ENCODE measurements around the gene ZDHHC15. TPM values are rescaled to one million over a fixed set of nuclear protein-coding genes. Genes with fewer than 3 reads are reported as not detected.
"Not testable (repeated sequence)": the region's sequence is repeated elsewhere in the genome, so short reads cannot be mapped to it uniquely, and the experiment has no call there.

Gene ZDHHC15
- total RNA-seq, 2 experiments from 2014 or later: not detected

DNA sequence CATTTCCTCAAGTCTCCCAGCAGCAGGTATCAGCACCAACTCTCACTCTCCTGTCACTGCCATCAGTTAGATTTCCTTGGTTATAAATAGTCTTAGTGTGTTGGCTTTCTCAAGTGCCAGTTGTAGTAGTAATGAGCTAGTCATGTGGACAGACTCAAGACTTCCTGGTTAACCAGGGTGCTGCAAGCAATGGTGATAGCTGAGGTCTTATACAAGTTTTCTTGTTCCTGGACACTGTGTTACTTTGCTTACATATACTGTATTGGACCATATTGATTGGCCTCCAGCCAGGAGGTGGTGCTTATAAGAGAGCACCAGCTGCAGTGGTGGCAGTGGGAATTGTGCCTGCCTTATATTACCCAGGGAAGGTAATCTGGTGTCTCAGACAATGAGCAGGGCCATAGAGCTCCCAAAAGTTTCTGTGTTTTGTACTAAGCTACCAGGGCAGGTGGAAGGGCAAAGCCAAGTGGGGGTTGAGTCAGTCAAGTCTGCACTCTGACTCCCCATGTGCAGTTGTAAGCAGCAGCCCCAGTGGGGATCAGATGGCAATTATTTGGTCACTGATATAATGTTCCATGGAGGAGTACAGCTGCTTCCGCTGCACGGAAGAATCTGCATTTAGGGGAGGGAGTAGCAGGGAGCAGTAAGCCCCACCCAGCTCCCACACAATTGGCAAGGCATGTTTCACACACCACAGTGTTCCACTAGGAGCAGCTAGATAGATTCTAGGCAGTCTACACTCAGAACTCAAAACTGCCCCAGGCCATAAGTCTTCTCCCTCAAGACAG, 24.1 kb upstream of the ZDHHC15 start:
- DNase-seq (ENCODE audit: low spot score): no peak
- Histone ChIP-seq H3K79me2 (ENCODE audit: insufficient read depth, low read depth, low read length) (no peaks in the 10 kb centered on the region), H3K4me2 (ENCODE audit: low read length) (no peak overlapping the region), H3K36me3 (ENCODE audit: insufficient read depth, low read length) (no peaks in the 10 kb centered on the region), H3K9me2 (ENCODE audit: insufficient read depth, low read length) (no peaks in the 10 kb centered on the region), H3K27ac (ENCODE audit: low read depth, low read length, poor library complexity, severe bottlenecking) (no peak overlapping the region), H4K20me1 (ENCODE audit: insufficient read depth, low read length) (no peaks in the 10 kb centered on the region), H3K4me1 (ENCODE audit: insufficient read depth, low read length, poor library complexity, severe bottlenecking) (no peaks in the 10 kb centered on the region), H3K4me3 (ENCODE audit: low read depth, low read length, poor library complexity, severe bottlenecking) (no peak overlapping the region), H3K9me3 (ENCODE audit: low read length) (no peaks in the 10 kb centered on the region), H2AFZ (ENCODE audit: low read length) (no peak overlapping the region)
- no TSS peak for BruUV-seq (replicated peaks)
- intact Hi-C loops (cut with micrococcal nuclease; ENCODE audit: unreplicated experiment): no loop called here
- TF ChIP-seq, protein P1, sequence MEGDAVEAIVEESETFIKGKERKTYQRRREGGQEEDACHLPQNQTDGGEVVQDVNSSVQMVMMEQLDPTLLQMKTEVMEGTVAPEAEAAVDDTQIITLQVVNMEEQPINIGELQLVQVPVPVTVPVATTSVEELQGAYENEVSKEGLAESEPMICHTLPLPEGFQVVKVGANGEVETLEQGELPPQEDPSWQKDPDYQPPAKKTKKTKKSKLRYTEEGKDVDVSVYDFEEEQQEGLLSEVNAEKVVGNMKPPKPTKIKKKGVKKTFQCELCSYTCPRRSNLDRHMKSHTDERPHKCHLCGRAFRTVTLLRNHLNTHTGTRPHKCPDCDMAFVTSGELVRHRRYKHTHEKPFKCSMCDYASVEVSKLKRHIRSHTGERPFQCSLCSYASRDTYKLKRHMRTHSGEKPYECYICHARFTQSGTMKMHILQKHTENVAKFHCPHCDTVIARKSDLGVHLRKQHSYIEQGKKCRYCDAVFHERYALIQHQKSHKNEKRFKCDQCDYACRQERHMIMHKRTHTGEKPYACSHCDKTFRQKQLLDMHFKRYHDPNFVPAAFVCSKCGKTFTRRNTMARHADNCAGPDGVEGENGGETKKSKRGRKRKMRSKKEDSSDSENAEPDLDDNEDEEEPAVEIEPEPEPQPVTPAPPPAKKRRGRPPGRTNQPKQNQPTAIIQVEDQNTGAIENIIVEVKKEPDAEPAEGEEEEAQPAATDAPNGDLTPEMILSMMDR (conservative IDR thresholded peaks at IDR 0.05; ENCODE audit: low read length): no peak
- TF ChIP-seq EZH2phosphoT487 (IDR thresholded peaks at IDR 0.05; ENCODE audit: borderline replicate concordance, low read depth, low read length): no peak
- CTCF ChIA-PET (ENCODE audit: unreplicated experiment): no interaction called here
- POLR2A ChIA-PET: interaction anchor here (1.0 kb wide), 1 partner anchor 494 kb away, joined by 3 read pairs; no protein-coding TSS in a partner anchor

DNA sequence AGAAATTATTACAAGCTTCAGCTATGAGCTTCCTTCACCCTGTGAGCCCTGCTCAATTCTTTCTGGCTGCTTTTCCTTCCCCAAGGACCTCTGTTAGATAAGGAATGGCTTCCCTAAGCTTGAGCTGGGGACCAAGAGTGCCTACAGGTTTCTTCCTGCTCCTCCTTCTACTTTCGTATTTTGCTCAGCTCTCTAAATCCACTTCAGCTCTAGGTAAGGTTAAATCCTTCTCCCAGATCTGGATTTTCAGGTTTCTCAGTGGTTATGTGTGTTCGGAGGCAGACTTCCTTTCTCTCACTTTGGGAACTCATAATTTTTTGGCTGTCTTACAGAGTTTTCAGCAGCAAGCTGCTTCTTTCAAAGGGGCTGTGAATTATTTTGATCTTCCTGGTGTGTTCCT, 21.9 kb upstream of the ZDHHC15 start:
- Histone ChIP-seq H3K4me1 (ENCODE audit: insufficient read depth, low read length, poor library complexity, severe bottlenecking) (no peaks in the 10 kb centered on the region), H3K27ac (ENCODE audit: low read depth, low read length, poor library complexity, severe bottlenecking) (no peak overlapping the region), H3K4me3 (ENCODE audit: low read depth, low read length, poor library complexity, severe bottlenecking) (no peak overlapping the region), H3K9me3 (ENCODE audit: low read length) (no peaks in the 10 kb centered on the region), H2AFZ (ENCODE audit: low read length) (no peak overlapping the region), H4K20me1 (ENCODE audit: insufficient read depth, low read length) (no peaks in the 10 kb centered on the region), H3K9me2 (ENCODE audit: insufficient read depth, low read length) (no peaks in the 10 kb centered on the region), H3K79me2 (ENCODE audit: insufficient read depth, low read depth, low read length) (no peaks in the 10 kb centered on the region), H3K4me2 (ENCODE audit: low read length) (no peak overlapping the region), H3K36me3 (ENCODE audit: insufficient read depth, low read length) (no peaks in the 10 kb centered on the region)
- BruUV-seq (replicated peaks): no TSS peak
- intact Hi-C loops (cut with micrococcal nuclease; ENCODE audit: unreplicated experiment): no loop called here
- ChIA-PET POLR2A (no interaction called here), CTCF (ENCODE audit: unreplicated experiment) (no interaction called here)
- DNase-seq (ENCODE audit: low spot score): no peak
- TF ChIP-seq, protein P1 (conservative IDR thresholded peaks at IDR 0.05; ENCODE audit: low read length): no peak
- TF ChIP-seq EZH2phosphoT487 (IDR thresholded peaks at IDR 0.05; ENCODE audit: borderline replicate concordance, low read depth, low read length): no peak

DNA sequence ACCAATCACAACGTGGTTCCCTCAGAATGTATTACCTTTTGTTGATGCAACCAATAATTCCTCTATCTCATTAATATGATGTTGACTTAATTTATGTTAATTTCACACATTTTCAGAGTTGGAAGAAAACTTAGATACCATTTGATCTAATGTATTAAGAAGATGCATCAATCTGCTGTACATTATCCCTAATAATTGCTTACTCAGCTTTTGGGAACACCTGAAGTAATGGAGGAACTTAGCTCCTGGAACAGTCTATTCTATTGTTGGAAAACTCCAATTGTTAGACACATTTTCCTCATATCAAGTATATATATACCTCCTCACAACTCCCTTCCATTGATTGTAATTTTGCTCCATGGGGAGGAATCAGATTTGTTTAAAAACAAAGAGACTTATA, 38.9 kb downstream of the ZDHHC15 start:
- Histone ChIP-seq H3K9me2 (ENCODE audit: insufficient read depth, low read length) (no peaks in the 10 kb centered on the region), H2AFZ (ENCODE audit: low read length) (no peak overlapping the region), H3K4me2 (ENCODE audit: low read length) (no peak overlapping the region), H3K36me3 (ENCODE audit: insufficient read depth, low read length) (no peaks in the 10 kb centered on the region), H3K79me2 (ENCODE audit: insufficient read depth, low read depth, low read length) (no peaks in the 10 kb centered on the region), H3K4me1 (ENCODE audit: insufficient read depth, low read length, poor library complexity, severe bottlenecking) (no peaks in the 10 kb centered on the region), H3K9me3 (ENCODE audit: low read length) (no peaks in the 10 kb centered on the region), H3K4me3 (ENCODE audit: low read depth, low read length, poor library complexity, severe bottlenecking) (no peak overlapping the region), H4K20me1 (ENCODE audit: insufficient read depth, low read length) (no peaks in the 10 kb centered on the region), H3K27ac (ENCODE audit: low read depth, low read length, poor library complexity, severe bottlenecking) (no peak overlapping the region)
- DNase-seq (ENCODE audit: low spot score): no peak
- no TSS peak for BruUV-seq (replicated peaks)
- TF ChIP-seq, protein P1 (conservative IDR thresholded peaks at IDR 0.05; ENCODE audit: low read length): no peak
- TF ChIP-seq EZH2phosphoT487 (IDR thresholded peaks at IDR 0.05; ENCODE audit: borderline replicate concordance, low read depth, low read length): no peak
- POLR2A ChIA-PET: interaction anchor here (0.6 kb wide), 2 partner anchors 817 to 1465 kb away, joined by 3 to 4 read pairs; no protein-coding TSS in a partner anchor
- CTCF ChIA-PET (ENCODE audit: unreplicated experiment): no interaction called here
- intact Hi-C loops (cut with micrococcal nuclease; ENCODE audit: unreplicated experiment): no loop called here

DNA sequence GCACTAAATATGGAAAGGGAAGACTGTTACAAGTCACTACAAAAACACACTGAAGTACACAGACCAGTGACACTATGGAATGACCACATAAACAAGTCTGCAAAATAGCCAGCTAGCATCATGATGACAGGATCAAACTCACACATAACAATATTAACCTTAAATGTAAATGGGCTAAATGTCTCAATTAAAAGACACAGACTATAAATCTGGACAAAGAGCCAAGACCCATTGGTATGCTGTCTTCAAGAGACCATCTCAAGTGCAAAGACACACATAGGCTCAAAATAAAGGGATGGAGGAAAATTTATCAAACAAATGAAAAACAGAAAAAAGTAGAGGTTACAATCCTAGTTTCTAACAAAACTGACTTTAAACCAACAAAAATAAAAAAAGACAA, 61.1 kb downstream of the ZDHHC15 start:
- H3K4me3 ChIP-seq (ENCODE audit: low read depth, low read length, poor library complexity, severe bottlenecking); H4K20me1 ChIP-seq (ENCODE audit: insufficient read depth, low read length); H2AFZ ChIP-seq (ENCODE audit: low read length); H3K79me2 ChIP-seq (ENCODE audit: insufficient read depth, low read depth, low read length); H3K4me1 ChIP-seq (ENCODE audit: insufficient read depth, low read length, poor library complexity, severe bottlenecking); H3K4me2 ChIP-seq (ENCODE audit: low read length); CTCF ChIA-PET (ENCODE audit: unreplicated experiment); H3K27ac ChIP-seq (ENCODE audit: low read depth, low read length, poor library complexity, severe bottlenecking); BruUV-seq (replicated peaks); intact Hi-C loops (cut with micrococcal nuclease; ENCODE audit: unreplicated experiment); H3K36me3 ChIP-seq (ENCODE audit: insufficient read depth, low read length); H3K9me2 ChIP-seq (ENCODE audit: insufficient read depth, low read length); DNase-seq (ENCODE audit: low spot score); H3K9me3 ChIP-seq (ENCODE audit: low read length): not testable (repeated sequence)
- POLR2A ChIA-PET: interaction anchor here (0.5 kb wide), 1 partner anchor 179 kb away, joined by 3 read pairs; no protein-coding TSS in a partner anchor
